SK-N-SH (cell line): ENCODE data around the gene MEX3A. TPM values are rescaled to one million over a fixed set of nuclear protein-coding genes. Genes with fewer than 3 reads are reported as not detected.

Experiments used
- CHD2 ChIP-seq: fragments of 150-350 bp; IDR thresholded peaks from 2 replicates; pipeline ENCODE4 v1.6.1; 2018; ENCODE audit warnings: low read length; ENCODE audit not compliant: partially characterized antibody
- ELF1 ChIP-seq: IDR thresholded peaks from 2 replicates; pipeline ENCODE4 v1.4.0; 2012
- EP300 ChIP-seq, 2 experiments: IDR thresholded peaks; 2 replicates each; pipeline versions ENCODE4 v1.4.0 to v1.6.1; 2012; ENCODE audit warnings: borderline replicate concordance in 1 of 2, low read depth in 1 of 2, low read length in 1 of 2
- EZH2phosphoT487 ChIP-seq: fragments of 200-600 bp; sonication (generic); IDR thresholded peaks from 2 replicates; pipeline ENCODE4 v1.6.1; 2017; ENCODE audit warnings: low read depth, mixed run types, mild to moderate bottlenecking, antibody characterized with exemption, moderate library complexity, borderline replicate concordance
- FOSL2 ChIP-seq: IDR thresholded peaks from 2 replicates; pipeline ENCODE4 v1.4.0; 2012; ENCODE audit warnings: low read depth, mild to moderate bottlenecking, moderate library complexity, borderline replicate concordance
- FOXJ3 ChIP-seq: sonication (generic); formaldehyde crosslinking; IDR thresholded peaks from 2 replicates; pipeline ENCODE4 v1.5.1; 2020; ENCODE audit warnings: mild to moderate bottlenecking, missing genetic modification reagents
- FOXM1 ChIP-seq: IDR thresholded peaks from 2 replicates; pipeline ENCODE4 v1.4.0; 2012; ENCODE audit warnings: low read depth, mild to moderate bottlenecking
- GABPA ChIP-seq: IDR thresholded peaks from 2 replicates; pipeline ENCODE4 v1.4.0; 2012; ENCODE audit warnings: low read depth, mild to moderate bottlenecking
- GATA2 ChIP-seq: sonication (generic); formaldehyde crosslinking; IDR thresholded peaks from 2 replicates; pipeline ENCODE4 v1.5.0; 2020; ENCODE audit warnings: mild to moderate bottlenecking, missing genetic modification reagents
- JUND ChIP-seq: IDR thresholded peaks from 2 replicates; pipeline ENCODE4 v1.4.0; 2012
- MEF2A ChIP-seq: IDR thresholded peaks from 2 replicates; pipeline ENCODE4 v1.4.0; 2012; ENCODE audit warnings: low read depth, borderline replicate concordance
- MXI1 ChIP-seq: IDR thresholded peaks from 2 replicates; pipeline ENCODE4 v1.6.1; 2012; ENCODE audit warnings: mild to moderate bottlenecking, low read depth, low read length, improper control_type of control experiment
- NRF1 ChIP-seq: IDR thresholded peaks from 2 replicates; pipeline ENCODE4 v1.6.1; 2012; ENCODE audit warnings: low read depth, mild to moderate bottlenecking, low read length
- POLR2AphosphoS5 ChIP-seq: IDR thresholded peaks from 2 replicates; pipeline ENCODE4 v1.6.1; 2012; ENCODE audit warnings: low read depth, low read length
- RCOR1 ChIP-seq: fragments of 150-350 bp; IDR thresholded peaks from 2 replicates; pipeline ENCODE4 v1.6.1; 2017; ENCODE audit warnings: antibody characterized with exemption, low read length
- SIN3A ChIP-seq: IDR thresholded peaks from 2 replicates; pipeline ENCODE4 v1.6.1; 2012; ENCODE audit warnings: low read depth, mild to moderate bottlenecking, low read length, moderate library complexity, borderline replicate concordance
- SMC3 ChIP-seq: IDR thresholded peaks from 2 replicates; pipeline ENCODE4 v1.6.1; 2012; ENCODE audit warnings: low read depth, low read length, improper control_type of control experiment
- TAF1 ChIP-seq: IDR thresholded peaks from 2 replicates; pipeline ENCODE4 v1.6.1; 2012; ENCODE audit warnings: low read depth, mild to moderate bottlenecking, low read length, moderate library complexity, borderline replicate concordance
- TCF12 ChIP-seq: IDR thresholded peaks from 2 replicates; pipeline ENCODE4 v1.4.0; 2012
- TEAD4 ChIP-seq: IDR thresholded peaks from 2 replicates; pipeline ENCODE4 v1.4.0; 2012; ENCODE audit warnings: mild to moderate bottlenecking, borderline replicate concordance; ENCODE audit not compliant: insufficient read depth
- YY1 ChIP-seq: IDR thresholded peaks from 2 replicates; pipeline ENCODE4 v1.4.0; 2012; ENCODE audit warnings: low read depth, mild to moderate bottlenecking
- polyA plus RNA-seq, 3 experiments: library from polyadenylated mRNA; depleted of rRNA; stranded (reverse); fragments of >200 nt; gene quantifications; 2 replicates each; pipeline ENCODE4 v1.2.3, GENCODE V29; 2012
- TF ChIP-seq, protein P1 (sequence below): IDR thresholded peaks from 2 replicates; pipeline ENCODE4; 2012
- TF ChIP-seq, protein P2 (sequence below): IDR thresholded peaks from 2 replicates; pipeline ENCODE4 v1.4.0; 2012; ENCODE audit warnings: low read depth, borderline replicate concordance
- TF ChIP-seq, protein P3 (sequence below): IDR thresholded peaks from 2 replicates; pipeline ENCODE4 v1.4.0; 2012; ENCODE audit warnings: low read depth
- TF ChIP-seq, protein P4 (sequence below): fragments of 200-600 bp; sonication (generic); IDR thresholded peaks from 2 replicates; pipeline ENCODE4 v1.6.1; 2017; ENCODE audit warnings: antibody characterized with exemption, mild to moderate bottlenecking, moderate library complexity
- TF ChIP-seq, protein P5 (sequence below): fragments of 150-350 bp; IDR thresholded peaks from 2 replicates; pipeline ENCODE4 v1.6.1; 2017; ENCODE audit warnings: antibody characterized with exemption, low read length, low read depth, borderline replicate concordance
- TF ChIP-seq, protein P6 (sequence below): fragments of 150-350 bp; IDR thresholded peaks from 2 replicates; pipeline ENCODE4 v1.6.1; 2016; ENCODE audit warnings: mild to moderate bottlenecking, low read depth, low read length

The MEX3A gene
- polyA plus RNA-seq, 1 of the 3 experiments (the other 2 are of a cell fraction) = 16.2 TPM

DNA sequence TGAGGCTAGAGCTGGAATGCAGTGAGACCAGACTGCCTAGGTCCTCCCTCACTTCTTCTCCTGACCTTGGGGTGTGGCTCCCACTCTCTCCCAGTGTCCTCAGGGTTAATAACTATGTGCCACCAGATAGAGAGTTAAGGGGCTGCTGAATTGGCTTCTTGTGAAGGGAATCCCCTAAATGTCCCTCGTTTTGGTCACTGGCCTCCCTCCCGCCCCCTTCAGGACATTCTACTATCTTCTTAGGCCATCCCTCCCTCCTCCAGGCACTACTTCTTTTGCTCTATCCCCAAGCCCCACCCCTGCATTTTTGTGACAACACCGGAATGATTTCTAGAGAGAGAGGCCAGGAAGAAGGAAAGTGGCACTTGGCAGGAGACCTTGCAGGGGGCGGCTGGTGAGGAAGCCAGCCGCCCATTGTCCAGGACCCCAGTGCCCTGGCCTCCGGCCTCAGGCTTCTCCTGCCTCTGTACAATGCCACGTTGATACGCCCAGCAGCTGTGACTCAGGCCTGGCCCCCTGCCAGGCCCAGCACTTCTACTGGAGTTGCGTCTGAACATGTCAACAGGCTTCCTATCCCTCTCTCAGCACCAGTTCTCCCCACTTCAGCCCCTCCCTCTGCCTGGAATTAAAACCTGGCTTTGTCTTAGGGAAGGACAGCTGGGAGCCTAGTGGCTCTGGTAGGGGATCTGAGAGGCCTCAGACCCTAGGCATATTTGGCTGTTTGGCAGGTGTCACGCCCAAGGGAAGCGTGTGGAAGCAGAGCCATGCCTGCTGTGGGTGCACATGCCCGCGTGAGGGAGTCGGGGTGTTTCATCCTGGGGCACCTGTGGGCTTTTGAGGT, 41.3 kb upstream of the MEX3A start (continued):
- TF ChIP-seq POLR2AphosphoS5 (peak; percentile 81), YY1 (no peak), SMC3 (no peak), EP300 (IDR thresholded peaks at IDR 0.05; ENCODE audit: borderline replicate concordance in 1 of 2, low read depth in 1 of 2, low read length in 1 of 2) (peak in 1 of 2 experiments; percentile 74; a peak in 2 of 4 replicates), MXI1 (peak; percentile 90), JUND (peak; percentile 65; the same call in 1 of the 2 replicates), ELF1 (no peak), TEAD4 (0 out of 2 replicates have a peak, but pooled peaks have one; percentile 17), GATA2 (CRISPR knock-in tag) (peak; percentile 41; the same call in 1 of the 2 replicates), TCF12 (peak; percentile 85), FOXM1 (no peak), TAF1 (peak; percentile 51), GABPA (no peak), FOXJ3 (peak; percentile 76), NRF1 (no peak), EZH2phosphoT487 (no peak), SIN3A (peak; percentile 81; the same call in 1 of the 2 replicates), RCOR1 (peak; percentile 81), CHD2 (peak; percentile 59), FOSL2 (peak; percentile 90), MEF2A (no peak)
- TF ChIP-seq, protein P1, sequence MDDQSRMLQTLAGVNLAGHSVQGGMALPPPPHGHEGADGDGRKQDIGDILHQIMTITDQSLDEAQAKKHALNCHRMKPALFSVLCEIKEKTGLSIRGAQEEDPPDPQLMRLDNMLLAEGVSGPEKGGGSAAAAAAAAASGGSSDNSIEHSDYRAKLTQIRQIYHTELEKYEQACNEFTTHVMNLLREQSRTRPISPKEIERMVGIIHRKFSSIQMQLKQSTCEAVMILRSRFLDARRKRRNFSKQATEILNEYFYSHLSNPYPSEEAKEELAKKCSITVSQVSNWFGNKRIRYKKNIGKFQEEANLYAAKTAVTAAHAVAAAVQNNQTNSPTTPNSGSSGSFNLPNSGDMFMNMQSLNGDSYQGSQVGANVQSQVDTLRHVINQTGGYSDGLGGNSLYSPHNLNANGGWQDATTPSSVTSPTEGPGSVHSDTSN = peak; percentile 63; the same call in 1 of the 2 replicates
- TF ChIP-seq, protein P2, sequence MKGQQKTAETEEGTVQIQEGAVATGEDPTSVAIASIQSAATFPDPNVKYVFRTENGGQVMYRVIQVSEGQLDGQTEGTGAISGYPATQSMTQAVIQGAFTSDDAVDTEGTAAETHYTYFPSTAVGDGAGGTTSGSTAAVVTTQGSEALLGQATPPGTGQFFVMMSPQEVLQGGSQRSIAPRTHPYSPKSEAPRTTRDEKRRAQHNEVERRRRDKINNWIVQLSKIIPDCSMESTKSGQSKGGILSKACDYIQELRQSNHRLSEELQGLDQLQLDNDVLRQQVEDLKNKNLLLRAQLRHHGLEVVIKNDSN = no peak
- TF ChIP-seq, protein P3, sequence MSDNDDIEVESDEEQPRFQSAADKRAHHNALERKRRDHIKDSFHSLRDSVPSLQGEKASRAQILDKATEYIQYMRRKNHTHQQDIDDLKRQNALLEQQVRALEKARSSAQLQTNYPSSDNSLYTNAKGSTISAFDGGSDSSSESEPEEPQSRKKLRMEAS = peak; percentile 89
- TF ChIP-seq, protein P4, sequence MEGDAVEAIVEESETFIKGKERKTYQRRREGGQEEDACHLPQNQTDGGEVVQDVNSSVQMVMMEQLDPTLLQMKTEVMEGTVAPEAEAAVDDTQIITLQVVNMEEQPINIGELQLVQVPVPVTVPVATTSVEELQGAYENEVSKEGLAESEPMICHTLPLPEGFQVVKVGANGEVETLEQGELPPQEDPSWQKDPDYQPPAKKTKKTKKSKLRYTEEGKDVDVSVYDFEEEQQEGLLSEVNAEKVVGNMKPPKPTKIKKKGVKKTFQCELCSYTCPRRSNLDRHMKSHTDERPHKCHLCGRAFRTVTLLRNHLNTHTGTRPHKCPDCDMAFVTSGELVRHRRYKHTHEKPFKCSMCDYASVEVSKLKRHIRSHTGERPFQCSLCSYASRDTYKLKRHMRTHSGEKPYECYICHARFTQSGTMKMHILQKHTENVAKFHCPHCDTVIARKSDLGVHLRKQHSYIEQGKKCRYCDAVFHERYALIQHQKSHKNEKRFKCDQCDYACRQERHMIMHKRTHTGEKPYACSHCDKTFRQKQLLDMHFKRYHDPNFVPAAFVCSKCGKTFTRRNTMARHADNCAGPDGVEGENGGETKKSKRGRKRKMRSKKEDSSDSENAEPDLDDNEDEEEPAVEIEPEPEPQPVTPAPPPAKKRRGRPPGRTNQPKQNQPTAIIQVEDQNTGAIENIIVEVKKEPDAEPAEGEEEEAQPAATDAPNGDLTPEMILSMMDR = peak; percentile 54
- TF ChIP-seq, protein P5, sequence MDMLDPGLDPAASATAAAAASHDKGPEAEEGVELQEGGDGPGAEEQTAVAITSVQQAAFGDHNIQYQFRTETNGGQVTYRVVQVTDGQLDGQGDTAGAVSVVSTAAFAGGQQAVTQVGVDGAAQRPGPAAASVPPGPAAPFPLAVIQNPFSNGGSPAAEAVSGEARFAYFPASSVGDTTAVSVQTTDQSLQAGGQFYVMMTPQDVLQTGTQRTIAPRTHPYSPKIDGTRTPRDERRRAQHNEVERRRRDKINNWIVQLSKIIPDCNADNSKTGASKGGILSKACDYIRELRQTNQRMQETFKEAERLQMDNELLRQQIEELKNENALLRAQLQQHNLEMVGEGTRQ = no peak
- TF ChIP-seq, protein P6, sequence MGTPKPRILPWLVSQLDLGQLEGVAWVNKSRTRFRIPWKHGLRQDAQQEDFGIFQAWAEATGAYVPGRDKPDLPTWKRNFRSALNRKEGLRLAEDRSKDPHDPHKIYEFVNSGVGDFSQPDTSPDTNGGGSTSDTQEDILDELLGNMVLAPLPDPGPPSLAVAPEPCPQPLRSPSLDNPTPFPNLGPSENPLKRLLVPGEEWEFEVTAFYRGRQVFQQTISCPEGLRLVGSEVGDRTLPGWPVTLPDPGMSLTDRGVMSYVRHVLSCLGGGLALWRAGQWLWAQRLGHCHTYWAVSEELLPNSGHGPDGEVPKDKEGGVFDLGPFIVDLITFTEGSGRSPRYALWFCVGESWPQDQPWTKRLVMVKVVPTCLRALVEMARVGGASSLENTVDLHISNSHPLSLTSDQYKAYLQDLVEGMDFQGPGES = no peak
